HG03521 (cell line): ENCODE measurements around the gene CHDH.

Experiments
- ATAC-seq: cut with Tn5 transposase; IDR thresholded peaks from one replicate; pipeline ENCODE4 v1.9.1; 2021; ENCODE audit warnings: mild to moderate bottlenecking, moderate library complexity; ENCODE audit not compliant: unreplicated experiment

Gene CHDH

DNA sequence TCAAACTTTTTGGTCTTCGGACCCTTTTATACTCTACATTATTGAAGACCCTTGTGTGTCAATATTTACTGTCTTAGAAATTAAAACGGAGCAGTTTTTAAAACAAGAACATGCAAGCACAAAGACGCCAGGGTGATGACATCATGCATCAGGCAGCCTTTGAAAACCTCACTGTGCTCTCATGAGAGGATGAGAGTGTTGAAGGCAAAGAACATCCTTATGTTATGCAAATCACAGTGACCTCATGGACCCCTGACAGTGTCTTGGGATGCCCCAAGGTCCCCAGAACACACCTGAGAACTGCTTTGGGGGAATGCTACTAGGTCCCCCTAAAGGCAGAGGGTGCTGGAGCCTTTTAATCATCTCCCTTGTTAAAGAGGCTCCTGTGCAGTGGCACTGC, 51.6 kb downstream of the CHDH start:
- no peak for ATAC-seq

DNA sequence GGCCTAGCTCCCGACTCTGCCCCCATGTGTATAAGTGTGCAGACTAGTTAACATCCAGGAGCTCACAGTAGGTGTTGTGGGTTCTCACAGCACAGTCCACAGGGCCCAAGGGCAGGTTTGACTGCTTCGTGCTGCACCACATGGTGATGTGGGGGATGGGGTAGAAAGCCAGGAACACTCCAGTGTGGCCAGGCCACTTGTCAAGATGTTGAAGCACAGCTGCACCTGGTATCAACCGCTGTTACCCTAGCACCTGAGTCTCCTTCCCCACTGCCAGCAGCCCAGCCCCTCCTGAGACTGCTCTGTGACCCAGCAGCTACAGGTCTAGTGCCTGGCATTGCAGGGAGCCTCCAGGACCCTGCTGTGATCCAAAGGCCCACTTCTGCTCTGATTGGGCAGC, 53.4 kb downstream of the CHDH start:
- ATAC-seq = no peak

DNA sequence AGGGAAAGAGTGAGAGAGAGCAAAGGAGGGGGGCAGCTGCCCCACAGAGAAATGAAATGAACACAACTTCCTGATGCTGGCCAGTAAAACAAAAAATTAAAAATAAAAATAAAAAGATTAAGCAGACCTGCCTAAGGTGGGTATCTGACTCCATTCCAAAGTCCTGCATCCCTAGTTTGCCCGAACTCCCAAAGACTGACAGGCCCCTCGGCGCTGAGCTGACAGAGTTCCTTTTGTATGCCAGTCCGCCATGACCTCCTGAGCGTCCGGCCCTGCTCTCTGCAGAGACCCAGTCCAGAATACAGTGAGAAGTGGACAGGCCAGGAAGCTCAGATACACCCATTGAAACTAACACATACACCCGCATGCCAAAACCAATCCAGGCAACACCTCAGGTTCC, 54.9 kb downstream of the CHDH start:
- ATAC-seq = no peak

DNA sequence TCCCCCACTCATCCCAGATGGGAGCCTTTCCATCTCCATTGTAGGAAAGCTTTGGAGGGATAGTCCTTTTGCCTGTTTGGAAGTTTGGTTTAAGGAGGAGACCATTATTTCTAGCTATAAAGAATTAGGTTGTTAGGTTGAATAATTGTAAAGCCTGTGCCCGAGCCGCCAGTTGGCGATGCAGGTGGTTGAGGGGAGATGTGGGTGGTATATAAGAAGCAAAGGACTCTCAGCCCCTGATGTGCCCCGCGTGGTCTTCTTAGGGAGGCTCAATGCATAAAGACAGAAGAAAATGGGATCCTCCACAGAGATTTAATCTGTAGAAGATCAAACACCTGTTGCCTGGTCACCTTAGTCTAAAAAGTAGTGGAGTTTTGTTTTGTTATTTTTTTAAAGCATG, 55.7 kb downstream of the CHDH start:
- no peak for ATAC-seq

DNA sequence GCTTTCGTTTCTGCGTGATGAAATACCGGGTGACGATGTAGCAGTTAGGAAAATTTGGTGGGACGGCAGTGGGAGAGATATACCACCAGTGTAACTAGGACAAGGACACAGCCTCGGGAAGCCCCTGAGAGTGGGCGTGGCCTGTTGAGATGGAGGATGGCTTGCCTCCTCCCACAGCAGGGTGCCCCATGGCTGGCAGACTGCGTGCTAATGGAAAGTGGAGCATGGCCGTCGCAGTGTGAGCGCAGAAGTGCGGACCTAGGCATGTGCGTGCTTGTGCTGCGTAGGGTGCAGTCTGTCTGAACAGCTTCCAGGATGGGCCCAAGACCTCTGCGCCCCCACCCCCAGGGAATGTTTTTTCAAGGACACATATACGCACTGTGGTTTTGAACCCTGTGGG, 56.8 kb downstream of the CHDH start:
- no peak for ATAC-seq

DNA sequence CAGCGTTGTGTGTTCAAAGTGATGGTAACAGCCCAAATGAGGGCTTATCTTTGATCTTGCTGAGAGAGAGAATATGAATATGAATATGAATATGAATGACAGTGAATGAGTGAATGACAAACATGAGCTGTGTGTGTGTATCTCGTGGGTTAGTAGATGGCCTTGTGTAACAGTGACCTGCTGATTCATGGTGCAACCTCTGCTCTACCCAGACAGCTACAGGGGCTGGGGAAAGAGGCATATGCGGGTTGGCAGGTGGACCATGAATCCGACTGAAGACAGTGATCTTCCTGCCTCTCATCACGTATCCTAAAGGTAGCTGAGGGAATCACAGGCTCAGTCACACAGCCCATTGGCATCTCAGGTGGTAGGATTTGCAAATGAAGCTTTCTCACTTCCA, 58.2 kb downstream of the CHDH start:
- no peak for ATAC-seq

DNA sequence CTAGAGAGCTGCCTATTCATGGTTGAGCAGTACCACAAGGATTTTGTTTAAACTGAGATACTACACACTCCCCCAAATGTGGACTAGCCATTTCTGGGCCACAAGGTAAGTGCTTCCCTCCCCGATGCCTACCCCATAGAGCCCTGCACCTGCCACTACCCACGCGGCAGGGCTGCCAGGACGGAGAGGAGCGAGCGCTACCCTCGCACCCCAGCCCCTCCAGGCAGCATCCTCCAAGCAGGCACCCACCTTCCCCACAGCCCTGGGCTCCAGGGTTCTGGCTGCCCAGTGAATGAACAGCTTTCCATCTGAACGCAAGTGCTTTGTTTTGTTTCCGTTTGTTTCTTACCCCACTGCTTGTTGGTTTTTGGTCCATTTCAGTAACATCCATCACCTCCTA, 59.2 kb downstream of the CHDH start:
- no peak for ATAC-seq

DNA sequence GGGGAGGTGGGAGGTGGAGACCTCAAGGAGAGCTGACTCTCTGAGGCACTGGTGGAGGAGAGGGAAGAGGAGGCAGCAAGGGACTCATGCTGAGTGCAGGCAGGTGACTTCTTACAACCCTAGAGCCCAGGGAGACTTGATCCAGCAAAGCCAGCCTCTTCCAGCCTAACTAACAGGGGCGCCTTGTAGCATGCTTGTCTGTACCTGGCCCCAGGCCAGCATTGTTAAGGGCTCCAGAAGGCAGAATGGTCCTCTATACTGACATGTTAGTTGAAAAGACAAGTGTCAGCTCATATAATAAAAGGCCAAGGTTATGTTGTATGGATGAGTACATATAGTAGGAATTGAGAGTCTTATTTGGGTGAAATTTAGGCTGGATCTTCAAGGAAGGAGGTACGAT, 65.4 kb downstream of the CHDH start:
- no peak for ATAC-seq

DNA sequence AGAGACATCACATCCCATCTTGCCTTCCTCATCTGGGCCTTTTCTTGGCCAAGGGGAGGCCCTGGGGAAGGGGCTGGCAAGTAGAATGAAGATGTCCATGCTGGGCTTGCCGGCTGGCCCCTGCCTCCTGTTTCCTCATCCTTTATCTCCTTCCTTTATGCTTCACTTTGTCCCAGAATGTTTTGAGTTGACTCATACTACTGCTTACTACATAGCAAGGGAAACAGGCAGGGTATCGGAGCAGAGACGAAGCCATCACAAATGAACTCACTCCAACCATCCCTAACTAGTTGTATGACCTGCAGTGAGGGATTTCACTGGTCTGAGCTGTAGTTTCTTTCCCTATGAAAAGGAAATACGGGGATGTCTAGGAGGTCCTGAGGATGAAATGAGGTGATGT, 66.0 kb downstream of the CHDH start:
- no peak for ATAC-seq

DNA sequence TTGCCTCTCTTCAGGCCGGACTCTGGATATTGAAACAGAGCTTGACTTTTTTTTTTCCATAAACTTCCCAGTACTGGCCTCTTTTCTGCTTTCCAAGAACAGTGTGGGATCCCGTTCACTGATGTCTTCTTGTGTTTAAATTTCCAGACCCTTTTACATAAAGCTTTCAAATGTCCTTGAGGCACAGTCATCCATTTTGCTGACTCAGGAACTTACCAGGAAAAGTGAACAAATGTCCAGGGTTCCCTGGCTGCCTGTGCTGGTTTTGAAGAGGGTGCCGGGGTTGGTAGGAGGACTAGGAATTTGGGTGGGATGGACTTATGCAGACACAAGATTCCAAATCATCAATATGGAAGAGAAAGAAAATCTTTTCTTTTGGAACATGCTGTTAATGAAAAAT, 68.1 kb downstream of the CHDH start:
- ATAC-seq = no peak

DNA sequence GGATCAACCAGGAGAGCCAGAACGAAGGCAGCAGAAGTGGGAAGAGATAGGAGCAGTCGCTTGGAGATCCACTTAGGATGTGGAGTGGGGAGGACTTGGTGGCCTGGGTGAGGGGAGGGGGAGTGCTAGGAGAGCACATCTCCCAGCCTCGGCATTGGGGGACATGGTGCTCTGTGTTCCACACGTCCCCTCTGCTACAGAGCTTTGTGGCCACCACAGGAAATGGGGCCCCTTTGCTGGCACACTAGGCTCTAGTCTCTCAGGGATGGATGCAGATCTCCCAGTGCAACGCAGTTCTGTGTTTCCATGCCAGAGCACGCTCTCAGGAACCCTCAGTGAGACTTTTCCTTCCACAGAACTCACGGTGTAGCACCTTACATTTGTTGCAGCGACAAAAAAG, 68.8 kb downstream of the CHDH start:
- ATAC-seq = no peak

DNA sequence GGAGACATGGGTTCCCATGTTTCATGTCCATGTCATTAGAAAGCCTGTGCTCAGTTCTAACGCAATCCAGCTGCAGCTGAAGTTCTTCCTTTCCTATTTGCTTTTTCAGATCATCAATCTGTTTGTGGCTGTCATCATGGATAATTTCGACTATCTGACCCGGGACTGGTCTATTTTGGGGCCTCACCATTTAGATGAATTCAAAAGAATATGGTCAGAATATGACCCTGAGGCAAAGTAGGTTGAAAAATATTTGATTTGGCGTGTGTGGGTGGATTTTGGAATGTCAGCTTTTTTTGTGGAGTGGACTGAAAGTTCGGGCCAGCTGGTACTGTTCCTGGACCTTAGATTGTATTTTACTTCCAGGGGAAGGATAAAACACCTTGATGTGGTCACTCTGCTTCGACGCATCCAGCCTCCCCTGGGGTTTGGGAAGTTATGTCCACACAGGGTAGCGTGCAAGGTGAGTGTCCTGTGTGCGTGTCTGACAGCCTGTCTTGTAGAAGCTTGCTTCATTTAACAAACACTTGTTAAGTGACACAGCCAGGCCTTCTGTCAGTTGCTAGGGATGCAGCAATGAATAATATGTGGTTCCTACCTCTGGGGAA, 69.6 kb downstream of the CHDH start:
- ATAC-seq = no peak

DNA sequence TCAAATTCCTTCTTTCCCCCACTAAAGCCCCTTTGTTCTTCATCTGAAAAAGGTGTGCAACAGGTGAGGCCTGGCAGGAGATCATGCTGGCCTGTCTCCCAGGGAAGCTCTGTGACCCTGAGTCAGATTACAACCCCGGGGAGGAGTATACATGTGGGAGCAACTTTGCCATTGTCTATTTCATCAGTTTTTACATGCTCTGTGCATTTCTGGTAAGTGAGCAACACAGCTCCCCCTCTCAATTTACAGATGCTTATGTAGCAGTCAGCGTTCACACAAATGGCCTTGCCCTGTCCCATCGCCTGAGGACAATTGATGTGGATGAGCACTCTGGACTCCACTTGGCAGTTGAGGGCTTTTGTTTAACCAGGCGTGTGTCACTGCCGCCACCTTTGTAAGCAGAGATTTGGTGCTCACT, 70.4 kb downstream of the CHDH start:
- no peak for ATAC-seq

DNA sequence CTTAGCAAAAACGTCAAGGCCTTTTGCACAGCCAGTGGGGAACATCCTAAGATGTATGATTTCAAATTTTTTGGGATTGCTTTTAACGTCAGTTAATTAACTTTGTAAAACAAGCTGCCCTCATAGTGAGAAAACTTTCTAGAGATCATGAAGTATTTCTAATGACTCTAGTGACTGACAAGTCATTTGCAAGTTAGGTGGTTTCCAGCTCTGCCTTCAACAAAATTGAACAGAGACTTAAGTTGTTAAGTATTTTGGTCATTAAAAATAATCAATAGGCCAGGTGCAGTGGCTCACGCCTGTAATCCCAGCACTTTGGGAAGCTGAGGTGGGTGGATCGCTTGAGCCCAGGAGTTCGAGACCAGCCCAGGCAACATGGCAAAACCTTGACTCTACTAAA, 71.2 kb downstream of the CHDH start:
- ATAC-seq = no peak

DNA sequence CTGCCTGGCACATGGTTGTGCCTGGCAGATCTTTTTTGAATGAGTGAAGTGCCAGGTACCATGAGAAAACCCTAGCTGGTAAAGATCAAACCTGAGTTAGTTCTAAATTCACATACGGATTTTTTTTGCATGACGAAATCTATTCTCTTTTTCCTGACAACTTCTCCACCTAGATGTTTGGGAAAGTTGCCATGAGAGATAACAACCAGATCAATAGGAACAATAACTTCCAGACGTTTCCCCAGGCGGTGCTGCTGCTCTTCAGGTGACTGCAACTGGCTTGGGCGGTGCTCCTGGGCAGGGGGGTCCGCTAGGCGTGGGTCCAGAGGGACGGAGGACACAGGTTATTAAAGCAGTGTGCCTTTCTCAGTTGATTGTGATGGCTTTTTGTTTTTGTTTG, 71.8 kb downstream of the CHDH start:
- no peak for ATAC-seq

DNA sequence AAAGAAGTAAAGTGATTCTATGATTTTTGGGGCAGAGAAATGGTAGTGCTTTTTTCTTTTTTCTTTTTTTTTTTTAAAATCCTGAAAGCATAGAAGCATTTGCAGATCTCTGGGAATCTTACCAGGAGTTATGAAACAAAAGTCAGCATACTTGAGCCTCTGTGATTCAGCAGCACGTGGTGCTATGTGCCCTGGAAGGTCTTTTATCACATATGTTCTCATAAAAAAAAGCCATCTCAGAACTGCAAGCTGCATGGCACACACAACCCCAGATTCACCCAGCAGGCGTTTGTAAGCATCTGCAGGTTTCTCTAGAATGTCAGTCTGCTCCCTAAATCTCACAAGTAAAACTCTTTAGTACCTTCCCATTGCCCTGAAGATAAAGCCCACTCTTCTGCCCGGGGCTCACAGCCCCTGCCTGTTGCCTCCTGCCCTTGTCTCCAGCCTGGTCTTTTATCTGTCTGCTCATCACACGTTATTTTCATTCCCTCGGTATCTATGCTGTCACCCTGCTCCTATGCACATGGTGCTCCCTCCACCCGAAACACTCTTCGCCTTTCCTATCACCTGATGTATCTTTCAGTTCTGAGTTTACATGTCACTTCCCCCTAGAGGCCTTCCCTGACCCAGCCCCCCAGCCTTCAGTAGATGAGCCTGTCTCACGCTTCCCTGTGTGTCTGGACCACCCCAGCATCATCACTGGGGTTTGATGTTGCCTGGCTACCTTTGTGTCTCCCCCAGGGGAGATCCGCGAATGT, 72.4 kb downstream of the CHDH start:
- peak; percentile 62 for ATAC-seq

DNA sequence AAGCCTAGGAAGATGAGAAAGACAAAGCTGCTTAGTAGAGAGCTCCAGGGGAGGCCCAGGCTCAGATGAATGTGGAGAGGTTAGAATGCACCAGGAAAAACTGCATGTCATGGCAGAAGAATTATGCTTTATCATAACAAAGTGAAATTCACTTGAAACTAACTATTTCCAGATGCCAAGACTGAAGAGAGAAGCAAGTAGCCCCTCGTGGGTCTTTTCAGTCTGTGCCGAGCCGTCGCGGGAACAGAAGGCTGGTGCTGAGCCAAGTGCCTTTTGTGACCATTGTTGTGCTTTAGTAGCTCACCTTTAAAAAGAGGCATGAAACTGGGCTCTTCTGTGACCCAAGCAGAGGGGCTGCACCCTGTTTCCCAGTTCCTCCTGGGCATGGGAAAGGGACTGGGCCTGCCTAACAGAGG, 73.2 kb downstream of the CHDH start:
- ATAC-seq = no peak

DNA sequence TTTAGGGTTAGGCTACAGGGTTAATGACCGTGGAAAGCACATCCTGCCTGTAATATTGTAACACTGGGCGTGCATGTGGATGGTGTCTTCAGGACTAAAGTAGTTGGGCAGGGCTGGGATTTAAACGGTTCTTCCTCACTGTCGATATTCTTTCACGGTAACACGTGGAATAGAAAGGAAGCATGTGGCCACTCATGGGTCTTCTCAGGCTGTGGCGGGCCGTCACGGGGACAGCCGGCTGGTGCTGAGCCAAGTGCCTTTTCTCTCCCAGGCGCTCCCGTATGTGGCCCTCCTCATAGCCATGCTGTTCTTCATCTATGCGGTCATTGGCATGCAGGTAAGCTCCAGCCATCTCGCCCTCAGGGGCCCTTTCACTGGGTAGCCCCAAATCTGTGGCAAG, 73.7 kb downstream of the CHDH start:
- ATAC-seq = no peak

DNA sequence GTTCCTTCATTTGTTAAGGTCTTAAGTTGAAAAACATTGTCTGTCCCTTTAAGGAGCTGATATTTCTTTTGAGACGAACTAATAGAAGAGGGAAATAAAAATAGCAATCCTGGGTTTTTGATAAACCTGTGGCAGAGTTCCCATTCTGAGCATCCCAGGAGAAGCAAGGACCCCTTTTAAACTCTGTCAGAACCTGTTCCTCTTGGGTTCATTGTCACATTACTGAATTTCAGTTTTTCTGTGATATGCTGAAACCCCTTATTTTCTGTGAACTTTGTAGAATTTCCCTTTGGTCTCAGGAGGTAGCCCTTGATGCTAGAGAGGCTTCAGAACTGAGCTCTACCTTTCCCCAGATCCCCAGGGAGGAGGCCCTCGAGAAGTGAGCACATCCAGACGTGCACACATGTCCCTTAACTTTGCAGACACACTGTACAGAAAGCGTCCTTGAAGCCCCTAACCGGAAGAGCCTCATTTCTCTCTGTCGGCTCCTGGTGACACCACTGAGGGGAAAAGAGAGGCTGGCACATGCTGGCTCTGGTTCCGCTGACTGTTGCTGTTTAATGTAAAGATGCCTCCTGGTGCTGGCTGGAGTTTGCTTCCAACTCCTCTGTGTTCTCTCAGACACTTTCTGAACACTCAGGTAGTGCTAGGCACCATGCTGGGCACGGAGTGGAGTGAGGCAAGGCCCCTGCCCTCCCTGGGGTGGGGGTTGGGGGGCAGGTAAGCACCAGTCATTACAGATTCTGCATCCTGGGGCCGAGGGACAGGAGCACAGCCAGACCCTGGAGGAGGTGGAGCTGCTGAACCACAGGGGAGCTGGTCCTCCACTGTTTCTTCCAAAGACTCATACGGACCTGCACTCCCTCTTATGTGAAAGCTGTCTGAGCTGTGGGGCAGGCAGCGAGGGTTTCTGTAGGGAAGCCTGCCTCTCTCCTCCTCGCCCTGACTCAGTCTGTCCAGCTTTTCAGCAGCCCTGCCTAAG, 77.5 kb downstream of the CHDH start:
- no peak for ATAC-seq

DNA sequence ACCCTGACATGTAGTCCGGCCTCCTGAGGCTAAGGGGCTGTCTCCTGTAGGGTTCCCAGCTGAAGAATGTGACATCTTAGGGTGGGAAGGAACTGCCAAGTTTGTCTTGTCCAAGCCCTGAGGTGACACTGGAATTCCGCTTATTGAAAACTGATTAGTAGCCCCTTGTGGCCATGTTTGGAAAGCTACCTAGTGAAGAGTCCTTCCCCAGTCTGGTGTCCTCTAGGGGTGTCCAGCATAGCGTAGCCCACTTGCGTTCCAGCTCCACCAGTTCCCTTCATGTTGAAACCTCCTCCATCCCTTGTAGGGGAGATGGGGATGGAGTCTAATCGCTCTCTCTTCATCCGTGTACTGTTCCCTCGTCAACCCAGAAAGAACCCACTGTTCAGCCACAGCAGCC, 79.5 kb downstream of the CHDH start:
- ATAC-seq = no peak

DNA sequence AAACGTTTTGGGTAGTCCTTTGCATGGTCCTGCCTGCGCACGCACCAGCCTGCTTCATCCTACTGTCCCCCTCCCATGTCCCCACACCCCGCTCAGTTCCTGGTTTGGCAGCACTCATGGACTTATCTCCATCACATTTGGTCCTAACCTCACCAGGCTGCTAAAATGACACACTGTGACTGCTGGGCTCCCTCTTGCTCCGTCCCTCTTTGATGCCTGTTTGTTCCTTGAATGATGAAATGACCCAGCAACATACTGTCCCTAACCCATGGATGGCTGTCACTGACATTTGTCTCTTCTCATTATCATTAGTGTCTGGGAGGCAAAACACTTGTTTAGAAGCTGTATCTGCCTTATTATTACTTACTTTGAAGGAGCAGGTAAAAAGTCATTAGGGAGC, 80.5 kb downstream of the CHDH start:
- no peak for ATAC-seq
